GM18526 (cell line): Measurements from ENCODE around the gene GDPD5.

Source experiments
- POLR2A ChIP-seq: IDR thresholded peaks from 3 replicates; pipeline ENCODE4 v1.6.1; 2011; ENCODE audit not compliant: insufficient read length; ENCODE audit errors: extremely low read depth

The GDPD5 gene

GRCh38 chr11:75516886-75517285 lies 8.9 kb downstream of the GDPD5 start:
- no peak for TF ChIP-seq POLR2A

DNA sequence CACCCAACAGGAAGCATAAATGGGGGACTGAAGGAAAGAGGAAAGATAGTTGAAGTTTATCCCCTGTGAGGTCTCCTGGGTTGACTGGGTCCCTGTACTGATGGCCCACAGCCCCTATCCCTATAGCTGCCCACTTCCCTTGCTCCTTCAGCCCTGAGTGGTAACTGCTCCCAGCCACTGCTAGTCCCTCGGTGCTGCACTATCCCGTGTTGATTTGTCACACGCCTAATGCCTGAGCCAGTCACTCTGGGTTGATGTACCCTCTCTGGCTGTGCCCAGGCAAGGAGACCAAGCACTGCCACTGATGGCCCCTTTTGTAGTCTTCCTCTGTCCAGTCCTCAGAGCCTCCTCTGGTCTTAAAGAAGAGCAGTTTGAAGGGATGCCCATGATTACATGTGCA lies 9.6 kb downstream of the GDPD5 start:
- no peak for TF ChIP-seq POLR2A

DNA sequence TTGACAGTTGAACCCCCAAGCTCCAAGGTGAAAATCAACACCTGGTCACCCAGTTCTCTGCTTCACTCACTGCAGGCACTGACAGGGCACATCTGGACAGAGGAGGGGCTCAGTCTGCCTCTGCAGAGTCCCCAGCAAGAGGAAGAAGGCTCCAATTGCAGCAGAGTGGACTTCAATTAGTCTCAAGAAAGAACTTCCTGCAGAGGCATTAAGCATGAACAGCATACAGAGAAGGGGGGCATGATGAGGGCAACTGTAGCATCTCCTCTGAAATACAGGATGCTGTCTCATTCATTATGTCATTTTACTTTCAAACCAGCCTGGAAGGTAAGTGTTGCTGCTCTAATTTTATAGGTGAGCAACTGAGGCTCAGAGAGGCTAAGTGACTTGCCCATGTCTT lies 11.1 kb downstream of the GDPD5 start:
- TF ChIP-seq POLR2A: no peak

GRCh38 chr11:75513250-75513649 lies 12.5 kb downstream of the GDPD5 start:
- no peak for TF ChIP-seq POLR2A

DNA sequence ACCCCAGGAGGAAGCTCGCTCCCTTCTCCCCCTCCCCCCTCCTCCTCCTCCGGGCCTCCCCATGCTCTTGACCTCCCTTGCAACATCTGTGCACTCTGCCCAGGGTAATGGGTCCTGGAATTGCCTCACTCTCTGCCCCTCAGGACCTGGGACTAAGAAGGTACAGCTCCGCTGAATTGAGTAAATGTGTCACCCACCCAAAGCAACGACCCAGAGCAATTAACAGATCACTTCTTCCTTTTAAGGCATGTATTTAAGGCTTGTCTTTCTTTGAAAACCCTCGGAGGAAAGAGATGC lies 15.1 kb downstream of the GDPD5 start:
- TF ChIP-seq POLR2A: no peak

- TF ChIP-seq POLR2A: no peak
Observed at GRCh38 chr11:75510004-75510722, 15.6 kb downstream of the GDPD5 start.

- no peak for TF ChIP-seq POLR2A
Observed at GRCh38 chr11:75509020-75509720, 16.6 kb downstream of the GDPD5 start.

GRCh38 chr11:75508051-75508561 lies 17.6 kb downstream of the GDPD5 start:
- no peak for TF ChIP-seq POLR2A

DNA sequence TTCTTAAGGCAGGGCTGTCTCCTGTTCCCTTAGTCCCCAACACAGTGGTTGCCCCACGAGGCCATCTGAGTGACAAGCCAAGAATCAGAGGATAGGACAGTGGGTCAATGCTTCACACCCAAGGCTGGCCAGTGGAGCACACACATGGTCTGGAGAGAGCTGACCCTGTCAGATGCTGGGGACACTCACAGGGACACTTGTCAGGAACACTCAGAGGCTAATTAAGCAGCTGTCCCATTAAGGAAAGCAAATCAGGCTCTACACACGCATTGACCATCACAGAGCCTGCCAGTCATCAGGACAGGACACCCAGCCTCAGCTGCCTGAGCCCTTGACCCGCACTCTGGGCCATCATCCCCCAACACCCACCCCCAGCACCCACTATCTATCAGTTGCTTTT lies 18.2 kb downstream of the GDPD5 start:
- no peak for TF ChIP-seq POLR2A

DNA sequence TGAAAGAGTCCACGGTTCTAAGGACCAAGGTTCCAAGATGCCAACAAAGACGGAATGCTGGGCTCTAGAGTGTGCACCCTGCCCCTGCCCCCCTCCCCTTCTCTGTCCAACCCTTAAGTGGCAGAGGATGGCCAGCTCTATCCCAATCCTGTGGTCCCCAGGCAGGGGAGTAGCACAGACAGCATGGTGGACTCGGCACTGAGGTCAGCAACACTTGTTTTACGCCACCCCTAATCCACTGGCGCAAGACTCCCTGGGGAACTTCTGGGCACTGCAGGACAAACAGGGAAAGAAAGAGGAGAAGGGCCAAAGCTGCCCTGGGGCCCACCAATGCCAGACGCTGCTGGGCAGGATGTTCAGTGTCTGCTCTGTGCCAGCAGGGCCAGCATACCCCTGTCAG lies 18.9 kb downstream of the GDPD5 start:
- TF ChIP-seq POLR2A: no peak

DNA sequence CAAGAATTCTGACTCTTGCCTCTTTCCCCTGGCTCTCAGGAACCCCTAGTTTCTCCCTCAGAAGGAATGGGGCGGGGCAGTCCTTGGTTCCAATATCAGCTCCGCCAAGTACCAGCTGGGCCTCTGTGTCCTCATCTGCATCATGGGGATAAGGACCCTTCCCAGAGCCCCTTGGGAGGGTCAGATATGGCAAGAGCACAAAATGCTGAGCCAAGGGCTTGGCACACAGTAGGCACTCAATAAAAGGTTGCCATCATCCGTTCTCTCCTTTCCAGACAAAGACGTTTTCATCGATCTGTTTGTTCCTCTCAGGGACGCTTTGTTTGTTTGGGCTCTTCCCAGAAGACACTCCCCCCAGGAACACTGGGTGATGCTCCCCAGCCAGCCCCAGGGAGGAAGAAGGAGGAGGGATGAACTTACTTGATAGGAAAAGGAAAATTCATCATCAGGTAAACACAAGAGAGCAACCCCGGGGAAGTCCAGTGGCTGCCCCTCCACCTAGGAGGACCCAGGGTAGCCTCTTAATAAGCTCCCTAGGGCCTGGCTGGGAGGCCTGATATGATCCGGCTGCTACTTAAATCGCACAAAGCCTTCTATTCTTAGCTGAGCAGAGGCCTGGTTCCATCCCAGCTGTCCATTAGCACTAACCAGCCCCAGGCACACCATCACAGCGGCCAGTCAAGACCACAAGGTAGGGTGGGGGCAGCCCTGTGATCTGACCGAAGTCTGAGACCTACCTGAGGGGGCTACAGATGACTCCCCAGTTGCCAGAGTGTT lies 19.6 kb downstream of the GDPD5 start:
- TF ChIP-seq POLR2A: no peak

DNA sequence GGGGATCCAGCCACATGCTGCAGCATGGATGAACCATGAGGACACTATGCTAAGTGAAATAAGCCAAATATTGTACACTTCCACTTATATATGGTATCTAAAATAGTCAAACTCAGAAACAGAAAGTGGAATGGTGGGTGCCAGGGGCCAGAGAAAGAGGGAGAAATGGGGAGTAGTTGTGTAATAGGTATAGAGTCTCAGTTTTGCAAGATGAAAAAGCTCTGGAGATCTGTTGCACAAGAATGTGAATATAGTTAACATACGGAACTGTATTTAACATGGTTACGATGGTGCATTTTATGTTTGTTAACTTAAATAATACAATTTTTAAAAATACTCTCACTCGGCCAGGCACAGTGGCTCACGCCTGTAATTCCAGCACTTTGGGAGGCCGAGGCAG lies 21.2 kb downstream of the GDPD5 start:
- TF ChIP-seq POLR2A: no peak

GRCh38 chr11:75503531-75504099 lies 22.1 kb downstream of the GDPD5 start:
- TF ChIP-seq POLR2A: no peak

DNA sequence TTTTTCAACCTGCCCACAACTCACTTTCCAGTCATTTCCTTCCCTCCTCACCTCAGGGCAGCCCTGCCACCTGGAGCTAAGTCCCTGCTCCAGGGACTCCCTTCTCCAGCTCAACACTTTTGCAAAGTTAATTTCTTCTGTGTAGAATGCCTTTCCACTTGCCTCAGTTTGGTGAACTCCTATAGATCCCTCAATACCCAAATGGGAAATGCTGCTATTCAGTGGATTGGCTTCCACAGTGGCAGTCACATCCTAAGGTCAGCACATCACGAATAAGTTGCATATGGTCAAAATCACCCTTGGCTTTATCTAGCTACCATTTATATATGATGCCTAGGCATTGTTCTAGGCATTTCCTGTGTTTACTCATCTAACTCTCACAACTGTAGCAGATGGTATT lies 23.6 kb downstream of the GDPD5 start:
- TF ChIP-seq POLR2A: no peak

- TF ChIP-seq POLR2A: no peak
Observed at GRCh38 chr11:75500742-75501141, 25.0 kb downstream of the GDPD5 start.

- no peak for TF ChIP-seq POLR2A
Observed at GRCh38 chr11:75499423-75500190, 26.1 kb downstream of the GDPD5 start.
